ENCODE data around the gene GCNT4. TPM values are rescaled to one million over a fixed set of nuclear protein-coding genes. Genes with fewer than 3 reads are reported as not detected.

The GCNT4 gene
- total RNA-seq, 2 donors from 2014 or later = 3.1 to 3.5 TPM

GRCh38 chr5:75055727-75056144 is 3.4 kb upstream of the GCNT4 start:
- Histone ChIP-seq H3K36me3 (no peaks in the 10 kb centered on the region), H3K27ac (no peak overlapping the region), H3K4me3 (no peak overlapping the region), H3K9me3 (no peaks in the 10 kb centered on the region), H3K27me3 (replicated peaks; ENCODE audit: insufficient read depth) (no peaks in the 10 kb centered on the region), H3K4me1 (ENCODE audit: control insufficient read depth in 1 of 2, low read depth in 2 of 2) (peaks cover 0 to 20% of the 10 kb centered on the region in 2 donors)
- TF ChIP-seq CTCF (IDR thresholded peaks at IDR 0.05) = no peak
- ATAC-seq (ENCODE audit: insufficient number of reproducible peaks, low FRiP score, low read depth) (no peak), DNase-seq (ENCODE audit: low spot score) (no peak)

- ATAC-seq (ENCODE audit: insufficient number of reproducible peaks, low FRiP score, low read depth) = no peak
- no peaks in the 10 kb centered on the region for H3K27me3 ChIP-seq (replicated peaks; ENCODE audit: insufficient read depth)
- H3K4me3 ChIP-seq = peak overlapping the region; percentile 88
- peaks cover 2 to 33% of the 10 kb centered on the region in 2 donors for H3K4me1 ChIP-seq (ENCODE audit: control insufficient read depth in 1 of 2, low read depth in 2 of 2)
- no peaks in the 10 kb centered on the region for H3K36me3 ChIP-seq
- no peak for TF ChIP-seq CTCF (IDR thresholded peaks at IDR 0.05)
- DNase-seq (ENCODE audit: low spot score) = no peak
- H3K27ac ChIP-seq = peak overlapping the region; percentile 92 to 95
- no peaks in the 10 kb centered on the region for H3K9me3 ChIP-seq
These were observed 2.0 kb upstream of the GCNT4 start for GRCh38 chr5:75054134-75054930.

GRCh38 chr5:75053304-75054133 is 1.2 kb upstream of the GCNT4 start:
- no peaks in the 10 kb centered on the region for H3K27me3 ChIP-seq (replicated peaks; ENCODE audit: insufficient read depth)
- ATAC-seq (ENCODE audit: insufficient number of reproducible peaks, low FRiP score, low read depth) (peak; percentile 53), DNase-seq (ENCODE audit: low spot score) (no peak)
- no peak for TF ChIP-seq CTCF (IDR thresholded peaks at IDR 0.05)
- peaks cover 5 to 39% of the 10 kb centered on the region in 2 donors for H3K4me1 ChIP-seq (ENCODE audit: control insufficient read depth in 1 of 2, low read depth in 2 of 2)
- H3K27ac ChIP-seq = peak overlapping the region; percentile 92 to 95
- no peaks in the 10 kb centered on the region for H3K9me3 ChIP-seq
- peak overlapping the region; percentile 88 for H3K4me3 ChIP-seq
- H3K36me3 ChIP-seq = no peaks in the 10 kb centered on the region

GRCh38 chr5:75053054-75053303 is 621 bp upstream of the GCNT4 start:
- Histone ChIP-seq H3K4me3 (peak overlapping the region; percentile 88), H3K36me3 (no peaks in the 10 kb centered on the region), H3K27ac (peak overlapping the region; percentile 92 to 95), H3K4me1 (ENCODE audit: control insufficient read depth in 1 of 2, low read depth in 2 of 2) (peaks cover 6 to 42% of the 10 kb centered on the region in 2 donors), H3K27me3 (replicated peaks; ENCODE audit: insufficient read depth) (no peaks in the 10 kb centered on the region), H3K9me3 (no peaks in the 10 kb centered on the region)
- ATAC-seq (ENCODE audit: insufficient number of reproducible peaks, low FRiP score, low read depth) (no peak), DNase-seq (ENCODE audit: low spot score) (no peak)
- TF ChIP-seq CTCF (IDR thresholded peaks at IDR 0.05) = no peak

- no peaks in the 10 kb centered on the region for H3K36me3 ChIP-seq
- H3K4me3 ChIP-seq = peak overlapping the region; percentile 88
- TF ChIP-seq CTCF (IDR thresholded peaks at IDR 0.05) = no peak
- H3K9me3 ChIP-seq = no peaks in the 10 kb centered on the region
- ATAC-seq (ENCODE audit: insufficient number of reproducible peaks, low FRiP score, low read depth) (no peak), DNase-seq (ENCODE audit: low spot score) (no peak)
- H3K27me3 ChIP-seq (replicated peaks; ENCODE audit: insufficient read depth) = no peaks in the 10 kb centered on the region
- peaks cover 10 to 46% of the 10 kb centered on the region in 2 donors for H3K4me1 ChIP-seq (ENCODE audit: control insufficient read depth in 1 of 2, low read depth in 2 of 2)
- no peak overlapping the region for H3K27ac ChIP-seq
These were observed 1.1 kb downstream of the GCNT4 start for GRCh38 chr5:75051217-75051751.

All from thoracic aorta (tissue), 2 donors.